SK-N-SH treated with all-trans-retinoic acid at 6 μM for 48 hours (cell line): Measurements from ENCODE around the gene SKI.

ENCODE experiments used
- ATAC-seq: fragments of 200-7000 bp; cut with Tn5 transposase; 3 replicates; pipeline ENCODE4 v1.9.1; 2020; ENCODE audit warnings: mild to moderate bottlenecking, moderate library complexity
- ARNTL ChIP-seq: fragments of 450-650 bp; formaldehyde crosslinking; IDR thresholded peaks from 2 replicates; pipeline ENCODE4 v1.5.0; 2020; ENCODE audit warnings: low read depth, mild to moderate bottlenecking, moderate library complexity, borderline replicate concordance
- BACH2 ChIP-seq: fragments of 250-450 bp; sonication (Bioruptor Pico); IDR thresholded peaks from 2 replicates; pipeline ENCODE4 v1.9.0; 2021; ENCODE audit warnings: mild to moderate bottlenecking, borderline replicate concordance
- CSDC2 ChIP-seq: fragments of 250-450 bp; sonication (Bioruptor Pico); IDR thresholded peaks from 2 replicates; pipeline ENCODE4 v1.5.0; 2020; ENCODE audit warnings: mild to moderate bottlenecking, moderate library complexity
- GLIS3 ChIP-seq: fragments of 250-450 bp; sonication (Bioruptor Pico); IDR thresholded peaks from 2 replicates; pipeline ENCODE4 v1.5.0; 2020; ENCODE audit warnings: mild to moderate bottlenecking, moderate library complexity
- POU6F1 ChIP-seq: fragments of 250-450 bp; sonication (Bioruptor Pico); IDR thresholded peaks from 2 replicates; pipeline ENCODE4 v1.8.0; 2021; ENCODE audit warnings: low read depth, mild to moderate bottlenecking, moderate library complexity, borderline replicate concordance
- PPARA ChIP-seq: fragments of 250-450 bp; sonication (Bioruptor Pico); IDR thresholded peaks from 2 replicates; pipeline ENCODE4 v1.5.0; 2020; ENCODE audit warnings: mild to moderate bottlenecking, borderline replicate concordance
- RARB ChIP-seq: fragments of 250-450 bp; sonication (Bioruptor Pico); IDR thresholded peaks from 2 replicates; pipeline ENCODE4 v1.8.0; 2021; ENCODE audit warnings: mild to moderate bottlenecking, moderate library complexity
- SNAI2 ChIP-seq: fragments of 250-450 bp; sonication (Bioruptor Pico); IDR thresholded peaks from 2 replicates; pipeline ENCODE4 v1.5.0; 2020; ENCODE audit warnings: mild to moderate bottlenecking, moderate library complexity
- TOX ChIP-seq: fragments of 250-450 bp; sonication (Bioruptor Pico); IDR thresholded peaks from 2 replicates; pipeline ENCODE4 v1.8.0; 2021; ENCODE audit warnings: mild to moderate bottlenecking, moderate library complexity, borderline replicate concordance
- ZC3H10 ChIP-seq: fragments of 250-450 bp; sonication (Bioruptor Pico); IDR thresholded peaks from 2 replicates; pipeline ENCODE4 v1.5.1; 2021; ENCODE audit warnings: mild to moderate bottlenecking, moderate library complexity
- ZFP30 ChIP-seq: fragments of 450-650 bp; formaldehyde crosslinking; IDR thresholded peaks from 2 replicates; pipeline ENCODE4 v1.5.0; 2022; ENCODE audit warnings: mild to moderate bottlenecking, moderate library complexity
- ZNF565 ChIP-seq: fragments of 450-650 bp; formaldehyde crosslinking; conservative IDR thresholded peaks from 2 replicates; pipeline ENCODE4 v1.5.0; 2020; ENCODE audit warnings: low read depth, mild to moderate bottlenecking, moderate library complexity
- ZNF70 ChIP-seq: fragments of 450-650 bp; formaldehyde crosslinking; IDR thresholded peaks from 2 replicates; pipeline ENCODE4 v1.5.0; 2020; ENCODE audit warnings: mild to moderate bottlenecking, moderate library complexity
- ZNF8 ChIP-seq: fragments of 450-650 bp; formaldehyde crosslinking; IDR thresholded peaks from 2 replicates; pipeline ENCODE4 v1.5.0; 2020; ENCODE audit warnings: mild to moderate bottlenecking, moderate library complexity
- TF ChIP-seq, protein P1 (sequence below): fragments of 250-450 bp; sonication (Bioruptor Pico); IDR thresholded peaks from 2 replicates; pipeline ENCODE4 v1.8.0; 2020; ENCODE audit warnings: mild to moderate bottlenecking, moderate library complexity, borderline replicate concordance
- TF ChIP-seq, protein P2 (sequence below): fragments of 250-450 bp; sonication (Bioruptor Pico); IDR thresholded peaks from 2 replicates; pipeline ENCODE4 v1.5.1; 2021; ENCODE audit warnings: mild to moderate bottlenecking, moderate library complexity

The SKI gene

GRCh38 chr1:2312160-2312514 lies 84.0 kb downstream of the SKI start:
- ATAC-seq = no peak
- TF ChIP-seq, protein P1, sequence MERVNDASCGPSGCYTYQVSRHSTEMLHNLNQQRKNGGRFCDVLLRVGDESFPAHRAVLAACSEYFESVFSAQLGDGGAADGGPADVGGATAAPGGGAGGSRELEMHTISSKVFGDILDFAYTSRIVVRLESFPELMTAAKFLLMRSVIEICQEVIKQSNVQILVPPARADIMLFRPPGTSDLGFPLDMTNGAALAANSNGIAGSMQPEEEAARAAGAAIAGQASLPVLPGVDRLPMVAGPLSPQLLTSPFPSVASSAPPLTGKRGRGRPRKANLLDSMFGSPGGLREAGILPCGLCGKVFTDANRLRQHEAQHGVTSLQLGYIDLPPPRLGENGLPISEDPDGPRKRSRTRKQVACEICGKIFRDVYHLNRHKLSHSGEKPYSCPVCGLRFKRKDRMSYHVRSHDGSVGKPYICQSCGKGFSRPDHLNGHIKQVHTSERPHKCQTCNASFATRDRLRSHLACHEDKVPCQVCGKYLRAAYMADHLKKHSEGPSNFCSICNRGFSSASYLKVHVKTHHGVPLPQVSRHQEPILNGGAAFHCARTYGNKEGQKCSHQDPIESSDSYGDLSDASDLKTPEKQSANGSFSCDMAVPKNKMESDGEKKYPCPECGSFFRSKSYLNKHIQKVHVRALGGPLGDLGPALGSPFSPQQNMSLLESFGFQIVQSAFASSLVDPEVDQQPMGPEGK (CRISPR knock-in tag) = no peak
- TF ChIP-seq ZNF8 (no peak), SNAI2 (CRISPR knock-in tag) (no peak), ARNTL (CRISPR knock-in tag) (no peak), ZC3H10 (CRISPR knock-in tag) (no peak), BACH2 (CRISPR knock-in tag) (no peak)
- TF ChIP-seq, protein P2, sequence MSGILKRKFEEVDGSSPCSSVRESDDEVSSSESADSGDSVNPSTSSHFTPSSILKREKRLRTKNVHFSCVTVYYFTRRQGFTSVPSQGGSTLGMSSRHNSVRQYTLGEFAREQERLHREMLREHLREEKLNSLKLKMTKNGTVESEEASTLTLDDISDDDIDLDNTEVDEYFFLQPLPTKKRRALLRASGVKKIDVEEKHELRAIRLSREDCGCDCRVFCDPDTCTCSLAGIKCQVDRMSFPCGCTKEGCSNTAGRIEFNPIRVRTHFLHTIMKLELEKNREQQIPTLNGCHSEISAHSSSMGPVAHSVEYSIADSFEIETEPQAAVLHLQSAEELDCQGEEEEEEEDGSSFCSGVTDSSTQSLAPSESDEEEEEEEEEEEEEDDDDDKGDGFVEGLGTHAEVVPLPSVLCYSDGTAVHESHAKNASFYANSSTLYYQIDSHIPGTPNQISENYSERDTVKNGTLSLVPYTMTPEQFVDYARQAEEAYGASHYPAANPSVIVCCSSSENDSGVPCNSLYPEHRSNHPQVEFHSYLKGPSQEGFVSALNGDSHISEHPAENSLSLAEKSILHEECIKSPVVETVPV = no peak

DNA sequence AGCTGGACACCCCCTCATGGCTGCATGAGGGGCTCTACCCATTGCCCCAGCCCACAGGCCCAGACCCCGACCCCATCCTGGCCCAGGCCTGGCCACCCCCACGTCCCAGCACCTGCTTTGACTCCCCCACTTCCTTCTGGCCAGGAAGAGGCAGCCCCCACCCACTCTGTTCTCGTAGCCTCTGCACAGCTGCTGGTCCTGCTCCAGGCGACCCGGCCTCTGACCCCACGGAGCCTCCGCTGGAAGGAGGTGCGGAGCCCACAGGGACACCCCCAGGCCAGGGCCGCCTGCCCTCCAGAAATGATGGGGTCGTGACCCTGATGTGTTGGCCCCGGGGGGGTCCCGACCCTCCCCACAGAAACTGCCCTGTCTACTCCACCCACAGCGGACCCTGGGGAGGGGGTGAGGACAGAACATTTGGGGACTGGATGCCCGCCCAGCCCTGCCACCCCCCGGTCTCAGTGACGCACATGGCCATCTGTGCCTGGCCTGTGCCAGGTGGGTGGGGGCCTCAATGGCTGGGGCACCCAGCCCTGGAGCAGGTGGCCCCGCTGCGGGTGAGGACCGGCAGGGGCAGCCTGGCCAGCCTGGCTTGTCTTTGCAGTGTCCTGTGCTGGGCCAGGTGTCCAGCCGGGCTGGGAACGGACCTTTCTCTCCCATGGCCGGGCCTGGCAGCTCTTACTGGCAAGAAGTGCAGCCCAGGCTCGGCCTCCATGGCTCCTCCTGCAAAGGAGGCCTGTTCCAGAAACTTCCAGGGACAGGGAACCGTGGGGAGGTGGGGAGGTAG lies 84.6 kb downstream of the SKI start:
- no peak for TF ChIP-seq ZNF565 (CRISPR knock-in tag)
- no peak for ATAC-seq

DNA sequence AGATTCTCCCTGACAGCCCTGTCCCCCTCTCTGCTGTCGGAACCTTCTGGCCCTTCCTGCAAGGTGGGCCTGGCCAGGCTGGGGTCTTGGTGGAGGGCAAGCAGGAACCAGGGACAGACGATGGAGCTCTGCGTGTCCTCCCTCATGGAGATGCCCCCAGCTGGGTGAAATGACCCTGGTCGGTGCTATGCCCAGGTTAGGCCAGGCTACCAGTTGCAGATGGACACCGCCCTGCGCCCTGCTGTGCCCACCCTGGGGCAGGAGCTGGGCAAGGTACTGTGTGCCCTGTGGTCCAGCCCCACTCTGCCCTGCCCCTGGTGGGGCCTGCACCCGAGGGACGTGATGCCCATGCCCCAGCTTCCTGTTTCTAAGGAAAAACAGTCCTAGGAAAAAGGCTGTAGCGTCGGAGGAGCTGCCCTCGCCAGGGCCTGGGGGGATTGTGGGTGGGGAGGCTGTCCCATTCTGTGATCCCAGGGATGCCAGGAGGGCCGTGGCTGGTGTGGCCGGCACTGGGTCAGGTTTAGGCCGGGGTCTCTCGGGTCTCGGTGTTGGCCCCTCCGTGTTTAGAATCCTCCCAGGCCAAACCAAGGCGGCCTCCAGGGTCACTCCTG lies 85.6 kb downstream of the SKI start:
- TF ChIP-seq POU6F1 (CRISPR knock-in tag) (no peak), ZFP30 (CRISPR knock-in tag) (no peak), ZC3H10 (CRISPR knock-in tag) (no peak)
- ATAC-seq = peak; percentile 3

DNA sequence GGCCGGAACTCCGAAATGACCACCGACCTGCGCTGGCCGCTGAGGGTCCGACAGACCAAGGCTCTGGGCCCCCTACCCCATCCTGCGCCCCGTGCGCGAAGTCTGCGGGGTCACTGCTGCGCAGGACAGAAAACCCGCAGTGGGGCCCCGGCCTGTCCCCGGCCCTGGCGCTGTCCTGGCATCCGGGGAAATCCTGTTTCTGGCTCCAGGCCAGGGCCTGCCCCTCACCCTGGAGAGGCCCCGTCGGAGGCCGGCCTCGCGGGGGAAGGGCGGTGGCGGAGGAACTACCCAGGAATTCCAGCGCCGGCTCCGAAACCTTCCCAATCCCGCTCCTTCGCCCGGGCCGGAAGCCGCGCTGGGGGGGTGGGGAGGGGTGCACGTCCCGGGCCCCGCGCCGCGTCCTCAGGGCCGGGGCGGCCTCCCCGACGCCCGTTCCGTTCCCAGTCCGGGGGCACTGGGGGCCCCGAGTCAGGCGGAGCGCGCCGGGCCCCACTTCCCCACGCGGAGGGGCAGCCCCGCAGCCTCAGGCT lies 86.2 kb downstream of the SKI start:
- TF ChIP-seq PPARA (CRISPR knock-in tag) (no peak), TOX (no peak), ZNF565 (CRISPR knock-in tag) (no peak), CSDC2 (CRISPR knock-in tag) (no peak), ZFP30 (CRISPR knock-in tag) (no peak), RARB (CRISPR knock-in tag) (0 out of 2 replicates have a peak, but pooled peaks have one; percentile 36), ARNTL (CRISPR knock-in tag) (no peak), BACH2 (CRISPR knock-in tag) (no peak), ZNF70 (CRISPR knock-in tag) (no peak), GLIS3 (CRISPR knock-in tag) (peak; percentile 70; the same call in 1 of the 2 replicates)
- TF ChIP-seq, protein P1 (CRISPR knock-in tag) = no peak
- peak; percentile 53 for ATAC-seq
